HCT116 (cell line): ENCODE measurements around the gene SH3TC2. TPM values are rescaled to one million over a fixed set of nuclear protein-coding genes. Genes with fewer than 3 reads are reported as not detected.

ENCODE experiments used
- ATAC-seq: fragments of 200-7000 bp; cut with Tn5 transposase; 2 replicates; pipeline ENCODE4 v1.9.1; 2020; ENCODE audit warnings: mild to moderate bottlenecking, moderate library complexity
- BruUV-seq: library from RNA; stranded (reverse); fragments of 400-500 nt; replicated peaks from 2 replicates; lab custom pipeline; 2021; lab: Mats Ljungman, UMichigan
- CTCF ChIA-PET: fragments of 300-600 bp; sonication (Branson Sonifier 250); formaldehyde crosslinking; loops from one replicate; lab custom pipeline; 2021; ENCODE audit warnings: antibody characterized with exemption; lab: Charles Lee
- POLR2A ChIA-PET: fragments of 300-600, 350-600 bp; sonication (Branson Sonifier 250); formaldehyde crosslinking; loops from one replicate; lab custom pipeline; 2021; ENCODE audit warnings: antibody characterized with exemption; lab: Charles Lee
- RAD21 ChIA-PET, 2 experiments: fragments of 300-600 bp; sonication (Branson Sonifier 250); formaldehyde crosslinking; loops; one replicate each; lab custom pipeline; 2023; ENCODE audit warnings: low total read pairs in 2 of 2; ENCODE audit not compliant: uncharacterized antibody in 2 of 2, unreplicated experiment in 2 of 2, low non-redundant PET in 1 of 2; lab: Charles Lee
- DNase-seq: peaks from one replicate; pipeline ENCODE4 v3.0.0-alpha.2; 2010; ENCODE audit warnings: low read depth, low spot score
- H2AFZ ChIP-seq: fragments of 200-600 bp; shearing (Covaris generic), sonication (generic); 2 replicates; pipeline ENCODE4 v1.6.1; 2017; ENCODE audit warnings: low read depth, mixed run types, mixed read lengths, antibody characterized with exemption, low read length; ENCODE audit not compliant: poor library complexity, severe bottlenecking
- H3K27ac ChIP-seq: 2 replicates; pipeline ENCODE4 v1.5.1; 2012; ENCODE audit warnings: low read depth, low read length
- H3K27me3 ChIP-seq: fragments of 200-600 bp; sonication (generic); 2 replicates; pipeline ENCODE4 v1.6.1; 2016; ENCODE audit warnings: mixed run types, low read length, mixed read lengths; ENCODE audit not compliant: insufficient read depth
- H3K36me3 ChIP-seq, 2 experiments: fragments of 200-500 bp in 1 of 2; fragments of 200-600 bp in 1 of 2; sonication (Bioruptor generic) in 1 of 2; sonication (generic) in 1 of 2; 2 replicates each; pipeline versions ENCODE4 v1.5.1 to v1.6.1; 2014 to 2016; ENCODE audit warnings: low read length in 2 of 2, inconsistent platforms in 1 of 2, mixed read lengths in 1 of 2, mixed run types in 1 of 2; ENCODE audit not compliant: insufficient read depth in 2 of 2, control insufficient read depth in 1 of 2
- H3K4me1 ChIP-seq, 2 experiments: fragments of 200-600 bp in 1 of 2; sonication (generic) in 1 of 2; 2 replicates each; pipeline versions ENCODE4 v1.5.1 to v1.6.1; 2012 to 2017; ENCODE audit warnings: low read length in 2 of 2, inconsistent platforms in 1 of 2, mild to moderate bottlenecking in 1 of 2, mixed read lengths in 1 of 2, mixed run types in 1 of 2, moderate library complexity in 1 of 2; ENCODE audit not compliant: insufficient read depth in 2 of 2, control insufficient read depth in 1 of 2
- H3K4me2 ChIP-seq: fragments of 200-600 bp; sonication (generic); 2 replicates; pipeline ENCODE4 v1.6.1; 2017; ENCODE audit warnings: mixed run types, low read length, mixed read lengths
- H3K4me3 ChIP-seq, 2 experiments: fragments of 200-600 bp in 1 of 2; sonication (generic) in 1 of 2; replicated peaks in 1 of 2; 2 replicates each; pipeline ENCODE4 v1.5.1; 2011 to 2016; ENCODE audit warnings: low read length in 2 of 2, control low read depth in 1 of 2, low read depth in 1 of 2, mild to moderate bottlenecking in 1 of 2, mixed read lengths in 1 of 2, mixed run types in 1 of 2
- H3K79me2 ChIP-seq: fragments of 200-600 bp; sonication (generic); 2 replicates; pipeline ENCODE4 v1.6.1; 2017; ENCODE audit warnings: mild to moderate bottlenecking, mixed run types, low read length, moderate library complexity, mixed read lengths; ENCODE audit not compliant: insufficient read depth
- H3K9ac ChIP-seq: fragments of 200-600 bp; sonication (generic); 2 replicates; pipeline ENCODE4 v1.6.1; 2016; ENCODE audit warnings: low read length, mixed read lengths
- H3K9me2 ChIP-seq: fragments of 200-600 bp; sonication (generic), shearing (Covaris generic); 2 replicates; pipeline ENCODE4 v1.6.1; 2017; ENCODE audit warnings: mixed run types, mild to moderate bottlenecking, moderate library complexity; ENCODE audit not compliant: insufficient read depth
- H3K9me3 ChIP-seq, 2 experiments: fragments of 200-500 bp in 1 of 2; fragments of 200-600 bp in 1 of 2; sonication (Bioruptor generic) in 1 of 2; sonication (generic) in 1 of 2; 2 replicates each; pipeline ENCODE4 v1.6.1; 2014 to 2017; ENCODE audit warnings: low read length in 2 of 2, mixed read lengths in 2 of 2, inconsistent platforms in 1 of 2, low read depth in 1 of 2, mild to moderate bottlenecking in 1 of 2, mixed run types in 1 of 2, moderate library complexity in 1 of 2; ENCODE audit not compliant: control insufficient read depth in 1 of 2, insufficient read depth in 1 of 2
- H4K20me1 ChIP-seq: fragments of 200-600 bp; sonication (generic), shearing (Covaris generic); 2 replicates; pipeline ENCODE4 v1.6.1; 2017; ENCODE audit warnings: mixed run types, mild to moderate bottlenecking, moderate library complexity; ENCODE audit not compliant: insufficient read depth
- CEBPB ChIP-seq: IDR thresholded peaks from 2 replicates; pipeline ENCODE4 v1.6.1; 2012; ENCODE audit warnings: low read depth
- FOSL1 ChIP-seq: IDR thresholded peaks from 2 replicates; pipeline ENCODE4 v1.6.1; 2012; ENCODE audit warnings: low read depth
- POLR2A ChIP-seq: IDR thresholded peaks from 2 replicates; pipeline ENCODE4 v1.7.0; 2011; ENCODE audit warnings: borderline replicate concordance; ENCODE audit not compliant: insufficient read depth, insufficient read length; ENCODE audit errors: extremely low read depth
- POLR2AphosphoS5 ChIP-seq: IDR thresholded peaks from 2 replicates; pipeline ENCODE4 v1.6.1; 2011; ENCODE audit warnings: mild to moderate bottlenecking, low read depth, low read length, moderate library complexity
- SRF ChIP-seq: IDR thresholded peaks from 2 replicates; pipeline ENCODE4 v1.6.1; 2012; ENCODE audit warnings: low read depth
- YY1 ChIP-seq: IDR thresholded peaks from 2 replicates; pipeline ENCODE4 v1.6.1; 2011; ENCODE audit warnings: low read length, low read depth, moderate library complexity, mild to moderate bottlenecking; ENCODE audit not compliant: insufficient replicate concordance; ENCODE audit errors: extremely low read depth
- ZFX ChIP-seq: fragments of 450-650 bp; IDR thresholded peaks from 2 replicates; pipeline ENCODE4 v1.6.1; 2017
- ZNF274 ChIP-seq: fragments of 200-500 bp; sonication (Bioruptor generic); IDR thresholded peaks from 2 replicates; pipeline ENCODE4 v1.6.1; 2014; ENCODE audit warnings: mild to moderate bottlenecking, low read depth, low read length, inconsistent platforms
- intact Hi-C: fragments of 100-400 bp; cut with micrococcal nuclease; formaldehyde crosslinking; loops from 2 replicates; pipeline ENCODE4 v1.10.0; 2022
- total RNA-seq: library from RNA; stranded (reverse); gene quantifications from one replicate; pipeline ENCODE4 v1.2.1, GENCODE V29; 2021; ENCODE audit not compliant: unreplicated experiment
- TF ChIP-seq, protein P1 (sequence below), 3 experiments: fragments of 200-600 bp in 1 of 3; sonication (generic) in 1 of 3; IDR thresholded peaks in 2 of 3; conservative IDR thresholded peaks in 1 of 3; 2 replicates each; pipeline ENCODE4 v1.5.1; 2012 to 2017; ENCODE audit warnings: low read depth in 2 of 3, low read length in 2 of 3, antibody characterized with exemption in 1 of 3, borderline replicate concordance in 1 of 3, control low read depth in 1 of 3, mild to moderate bottlenecking in 1 of 3, mixed read lengths in 1 of 3, mixed run types in 1 of 3, moderate library complexity in 1 of 3; ENCODE audit not compliant: insufficient read depth in 1 of 3
- TF ChIP-seq, protein P2 (sequence below): IDR thresholded peaks from 2 replicates; pipeline ENCODE4 v1.6.1; 2012

Gene SH3TC2
- total RNA-seq, 1 experiment from 2014 or later, result 12.8 TPM

DNA sequence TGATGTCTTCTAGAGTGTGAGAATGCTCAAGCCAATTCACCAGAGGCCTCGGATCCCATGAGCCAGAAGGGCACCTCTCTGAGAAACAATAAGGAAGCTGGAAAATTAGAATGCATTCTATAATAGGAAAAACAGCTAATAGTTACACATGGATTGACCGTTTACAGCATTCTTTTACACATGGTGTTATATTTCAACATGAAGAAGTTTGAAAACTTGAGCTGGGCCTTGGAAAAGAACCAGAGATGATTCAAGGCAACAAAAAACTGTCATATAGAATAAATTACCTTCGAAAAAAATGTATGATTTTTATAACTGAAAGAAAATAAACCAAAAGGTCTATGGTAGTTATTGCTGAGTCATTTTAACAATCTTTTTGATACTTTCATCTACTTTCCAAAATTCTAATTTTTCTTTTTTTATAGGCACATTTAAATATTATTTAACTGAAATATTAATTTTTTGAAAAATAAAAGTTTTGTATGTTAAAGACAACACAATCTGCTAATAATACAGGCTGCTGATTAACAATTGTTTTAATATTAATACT is 6.2 kb downstream of the SH3TC2 start:
- RAD21 ChIA-PET, result no interaction called here
- DNase-seq (no peak), ATAC-seq (no peak)
- TF ChIP-seq ZNF274, result no peak
- TF ChIP-seq, protein P1, sequence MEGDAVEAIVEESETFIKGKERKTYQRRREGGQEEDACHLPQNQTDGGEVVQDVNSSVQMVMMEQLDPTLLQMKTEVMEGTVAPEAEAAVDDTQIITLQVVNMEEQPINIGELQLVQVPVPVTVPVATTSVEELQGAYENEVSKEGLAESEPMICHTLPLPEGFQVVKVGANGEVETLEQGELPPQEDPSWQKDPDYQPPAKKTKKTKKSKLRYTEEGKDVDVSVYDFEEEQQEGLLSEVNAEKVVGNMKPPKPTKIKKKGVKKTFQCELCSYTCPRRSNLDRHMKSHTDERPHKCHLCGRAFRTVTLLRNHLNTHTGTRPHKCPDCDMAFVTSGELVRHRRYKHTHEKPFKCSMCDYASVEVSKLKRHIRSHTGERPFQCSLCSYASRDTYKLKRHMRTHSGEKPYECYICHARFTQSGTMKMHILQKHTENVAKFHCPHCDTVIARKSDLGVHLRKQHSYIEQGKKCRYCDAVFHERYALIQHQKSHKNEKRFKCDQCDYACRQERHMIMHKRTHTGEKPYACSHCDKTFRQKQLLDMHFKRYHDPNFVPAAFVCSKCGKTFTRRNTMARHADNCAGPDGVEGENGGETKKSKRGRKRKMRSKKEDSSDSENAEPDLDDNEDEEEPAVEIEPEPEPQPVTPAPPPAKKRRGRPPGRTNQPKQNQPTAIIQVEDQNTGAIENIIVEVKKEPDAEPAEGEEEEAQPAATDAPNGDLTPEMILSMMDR (IDR thresholded peaks at IDR 0.05 in 2 of 3, conservative IDR thresholded peaks at IDR 0.05 in 1 of 3; ENCODE audit: borderline replicate concordance in 1 of 3, insufficient read depth in 1 of 3, low read depth in 2 of 3, low read length in 2 of 3), result no peak
- no peak for TF ChIP-seq POLR2AphosphoS5
- no peak for TF ChIP-seq FOSL1
- TF ChIP-seq POLR2A, result no peak
- no peak for TF ChIP-seq SRF
- TF ChIP-seq, protein P2, sequence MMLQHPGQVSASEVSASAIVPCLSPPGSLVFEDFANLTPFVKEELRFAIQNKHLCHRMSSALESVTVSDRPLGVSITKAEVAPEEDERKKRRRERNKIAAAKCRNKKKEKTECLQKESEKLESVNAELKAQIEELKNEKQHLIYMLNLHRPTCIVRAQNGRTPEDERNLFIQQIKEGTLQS, result no peak
- no peak for TF ChIP-seq ZFX
- TF ChIP-seq CEBPB, result no peak
- TF ChIP-seq YY1, result no peak
- H4K20me1 ChIP-seq, result no peaks in the 10 kb centered on the region
- H3K4me3 ChIP-seq, result no peak overlapping the region
- POLR2A ChIA-PET, result no interaction called here
- no peak overlapping the region for H3K27ac ChIP-seq
- no peaks in the 10 kb centered on the region for H3K9me3 ChIP-seq
- H3K27me3 ChIP-seq, result no peaks in the 10 kb centered on the region
- no peaks in the 10 kb centered on the region; the same call in 1 of the 2 replicates for H3K79me2 ChIP-seq
- H3K4me1 ChIP-seq, result peaks cover 1 to 32% of the 10 kb centered on the region in 2 experiments; a peak in 3 of 4 replicates
- no peaks in the 10 kb centered on the region for H3K36me3 ChIP-seq
- no peak overlapping the region for H3K9ac ChIP-seq
- H3K4me2 ChIP-seq, result no peak overlapping the region
- BruUV-seq, result no TSS peak
- intact Hi-C loops, result no loop called here
- H2AFZ ChIP-seq, result no peak overlapping the region
- CTCF ChIA-PET, result interaction anchor here (1.0 kb wide), 1 partner anchor 236 kb away, joined by 3 read pairs; no protein-coding TSS in a partner anchor
- H3K9me2 ChIP-seq, result no peaks in the 10 kb centered on the region
